NCI-H128 (cell line): ENCODE measurements around the gene WNT3.
"Not testable (repeated sequence)": the region's sequence is repeated elsewhere in the genome, so short reads cannot be mapped to it uniquely, and the experiment has no call there.

Experiments used
- DNase-seq: peaks from one replicate; lab custom pipeline; 2025; ENCODE audit not compliant: unreplicated experiment; lab: John Stamatoyannopoulos, UW

The WNT3 gene

DNA sequence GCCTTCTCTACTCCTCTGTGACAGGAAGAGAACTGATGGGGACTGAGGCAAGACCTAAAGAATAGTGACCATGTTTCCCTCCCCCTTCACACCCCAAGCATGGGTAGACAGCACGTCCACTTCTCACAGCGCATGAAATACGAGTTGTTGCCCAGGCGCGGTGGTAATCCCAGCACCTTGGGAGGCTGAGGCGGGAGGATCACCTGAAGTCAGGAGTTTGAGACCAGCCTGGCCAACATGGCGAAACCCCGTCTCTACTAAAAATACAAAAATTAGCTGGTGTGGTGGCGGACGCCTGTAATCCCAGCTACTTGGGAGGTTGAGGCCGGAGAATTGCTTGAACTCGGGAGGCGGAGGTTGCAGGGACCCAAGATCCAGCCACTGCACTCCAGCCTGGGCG, 49.6 kb downstream of the WNT3 start:
- DNase-seq = not testable (repeated sequence)

DNA sequence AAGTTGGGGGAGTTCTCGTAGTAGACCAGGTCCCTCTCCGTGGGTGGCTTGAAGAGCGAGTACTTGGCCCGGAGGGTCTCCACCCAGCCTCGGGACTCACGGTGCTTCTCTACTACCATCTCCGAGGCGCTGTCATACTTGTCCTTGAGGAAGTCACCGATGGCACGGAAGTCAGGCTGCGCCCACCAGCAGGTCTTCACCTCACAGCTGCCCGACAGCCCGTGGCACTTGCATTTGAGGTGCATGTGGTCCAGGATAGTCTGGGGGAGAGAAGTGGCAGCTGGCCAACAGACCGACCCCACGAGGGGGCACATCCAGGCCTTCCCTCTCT, 50.0 kb downstream of the WNT3 start:
- DNase-seq = no peak

DNA sequence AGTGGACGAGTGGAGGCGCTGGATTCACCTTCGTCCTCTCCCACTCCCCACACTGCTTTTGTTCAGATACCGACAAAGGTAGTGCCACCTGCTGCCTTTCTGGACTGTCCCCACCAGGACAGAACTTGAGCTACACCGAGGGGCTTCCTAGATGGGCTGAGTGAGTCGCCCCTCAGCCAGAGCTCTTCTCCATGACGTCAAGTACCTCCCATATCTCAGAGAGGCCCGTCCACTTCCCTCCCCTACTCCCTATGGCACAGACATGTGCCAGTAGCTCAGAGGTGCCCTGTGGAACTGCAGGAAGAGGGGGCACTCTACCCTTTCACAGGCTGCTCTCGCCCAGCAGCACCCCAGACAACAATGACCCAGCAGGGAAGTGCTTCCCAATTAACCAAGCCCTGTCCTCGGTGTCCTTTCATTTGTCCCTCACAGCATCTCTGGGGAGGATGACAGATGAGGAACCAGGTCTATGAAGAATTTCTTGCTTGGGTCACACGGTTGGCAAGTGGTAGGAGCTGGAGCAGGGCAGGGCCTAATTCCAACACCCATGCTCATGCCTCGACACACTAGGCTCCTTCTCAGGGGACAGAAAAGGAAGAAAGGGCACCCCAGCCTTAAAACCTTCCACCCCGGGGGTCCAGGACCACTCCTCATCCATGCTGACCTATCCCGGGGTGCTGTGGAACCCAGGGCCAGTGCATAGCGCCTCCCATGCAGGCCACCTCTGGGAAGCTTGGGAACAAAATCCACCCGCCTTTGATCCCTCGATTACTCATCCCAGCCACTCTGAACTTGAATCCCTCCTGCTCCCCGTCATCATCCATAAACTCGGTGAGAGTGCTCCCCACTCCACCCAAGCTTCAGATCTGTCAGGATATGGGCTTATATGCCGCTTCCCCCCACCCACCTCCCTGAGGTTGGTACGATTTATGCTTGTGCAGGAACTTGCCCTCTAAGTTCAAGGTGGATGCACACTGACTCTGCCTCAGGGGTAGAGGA, 51.7 kb downstream of the WNT3 start:
- no peak for DNase-seq

DNA sequence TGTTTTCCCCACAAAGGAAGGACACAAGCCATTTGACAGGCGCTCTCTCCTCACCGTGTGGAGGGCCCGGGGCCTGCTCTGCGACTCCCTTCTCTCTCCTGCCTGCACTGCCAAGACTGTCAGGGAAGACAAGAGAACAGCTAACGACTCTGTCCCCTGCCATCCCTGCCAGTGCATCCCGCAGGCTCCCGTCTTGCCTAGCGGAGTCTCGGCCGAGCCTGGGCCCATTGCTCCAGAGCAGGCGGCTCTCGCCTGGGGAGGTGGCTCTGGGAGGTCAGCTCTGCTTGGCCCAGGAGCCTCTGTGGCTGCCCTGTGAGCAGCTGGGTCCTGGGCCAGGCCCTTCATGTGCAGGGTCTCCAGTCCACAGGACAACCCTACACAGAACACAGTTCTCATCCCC, 53.0 kb downstream of the WNT3 start:
- DNase-seq = no peak

DNA sequence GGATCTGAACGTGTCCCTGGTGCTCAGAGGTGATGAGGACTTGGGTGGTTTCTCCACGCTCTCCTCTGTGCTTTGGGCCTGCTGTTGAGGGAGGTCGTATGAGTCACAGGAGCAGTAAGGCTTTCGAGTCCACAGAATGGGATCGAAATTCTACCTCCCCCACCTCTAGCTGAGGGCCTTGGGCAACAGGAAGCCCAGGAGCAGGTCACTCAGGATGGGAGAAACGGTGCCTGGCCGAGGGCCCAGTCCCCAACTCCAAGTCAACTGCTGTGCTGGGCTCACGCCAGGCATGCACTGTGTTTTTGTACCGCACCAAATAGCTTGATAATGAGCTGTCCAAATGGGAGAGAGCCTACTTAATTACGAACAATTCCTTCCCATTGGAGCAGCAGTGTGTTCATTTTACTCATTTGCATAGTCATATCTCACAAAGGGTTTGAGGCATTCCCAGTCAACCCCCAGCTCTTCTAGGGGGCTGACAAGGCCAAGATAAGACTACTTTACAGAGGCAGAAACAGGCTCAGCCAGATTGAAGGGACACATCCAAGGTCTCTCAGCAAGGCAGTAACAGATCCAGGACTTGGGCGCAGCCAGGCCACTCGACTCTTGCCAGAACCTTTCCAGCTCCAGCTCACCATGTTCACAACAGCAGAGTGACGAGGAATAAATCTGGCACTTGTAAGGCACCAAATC, 53.6 kb downstream of the WNT3 start:
- DNase-seq = no peak

DNA sequence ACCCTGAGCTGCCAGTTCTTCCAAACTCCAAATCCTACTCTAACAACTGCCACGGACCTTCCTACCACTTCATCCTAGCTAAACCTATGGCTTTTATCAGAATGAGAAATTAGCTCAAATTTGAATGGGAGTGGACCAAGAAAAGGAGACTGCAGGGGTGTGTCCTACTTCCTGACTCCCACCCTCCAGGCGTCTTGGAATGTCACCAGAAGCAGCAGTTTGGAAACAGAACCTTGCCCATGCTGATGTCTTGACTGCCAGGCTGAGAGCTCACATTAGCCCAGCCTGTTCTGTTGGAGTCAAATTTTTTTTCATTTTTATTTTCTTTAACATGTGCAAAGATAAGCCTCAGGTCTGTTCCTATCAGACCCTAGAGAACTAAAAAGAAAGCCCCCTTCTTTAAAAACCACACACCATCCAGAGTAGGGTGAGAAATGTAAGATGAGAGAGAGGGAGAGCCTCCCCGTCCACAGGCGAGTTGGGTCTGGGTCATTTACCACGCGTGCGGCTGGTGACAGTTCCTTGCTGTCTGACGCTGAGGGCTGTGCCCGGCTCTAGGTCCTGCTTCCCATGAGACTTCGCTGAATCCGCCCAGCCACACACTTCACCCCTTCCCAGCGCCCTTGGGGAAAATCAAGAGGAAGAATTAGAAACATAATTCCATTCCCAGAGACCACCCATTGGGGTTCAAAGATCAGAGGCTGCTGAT, 54.3 kb downstream of the WNT3 start:
- no peak for DNase-seq

DNA sequence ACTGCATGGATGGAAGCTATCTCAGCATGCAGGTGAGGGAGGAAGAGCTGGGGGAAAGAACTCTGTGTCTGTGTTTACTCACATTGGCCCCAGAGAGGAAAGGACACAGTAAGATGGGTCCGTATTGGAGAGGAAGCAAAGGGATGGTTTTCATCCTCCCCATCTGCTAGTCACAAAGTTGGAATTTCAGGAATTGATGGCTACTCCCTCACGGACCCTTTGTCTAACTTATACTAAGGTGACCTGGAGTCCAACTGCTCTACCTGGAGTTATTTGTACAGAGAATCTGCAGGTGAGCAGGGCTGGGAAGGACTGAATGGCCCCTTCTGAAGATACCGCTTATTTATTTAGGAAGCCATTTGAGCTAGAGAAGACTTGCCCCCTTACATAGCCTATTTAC, 55.1 kb downstream of the WNT3 start:
- DNase-seq = no peak

DNA sequence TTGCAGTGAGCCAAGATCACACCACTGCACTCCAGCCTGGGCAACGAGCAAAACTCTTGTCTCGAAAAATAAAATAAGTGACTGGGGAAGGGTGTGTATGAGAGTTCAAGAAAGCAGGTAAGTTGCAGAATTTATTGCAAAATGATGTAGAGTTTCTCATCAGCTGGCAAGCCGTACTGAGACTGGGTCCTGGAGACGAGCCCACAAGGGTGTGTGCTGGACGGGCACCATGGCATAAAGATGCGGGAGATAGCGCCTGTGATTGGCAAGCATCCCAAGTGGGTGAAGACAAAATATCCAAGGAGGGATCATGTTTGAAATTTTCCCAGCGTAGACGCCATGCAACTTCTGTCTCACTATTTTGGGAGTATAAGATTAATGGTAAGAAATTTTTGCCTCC, 59.4 kb downstream of the WNT3 start:
- no peak for DNase-seq

DNA sequence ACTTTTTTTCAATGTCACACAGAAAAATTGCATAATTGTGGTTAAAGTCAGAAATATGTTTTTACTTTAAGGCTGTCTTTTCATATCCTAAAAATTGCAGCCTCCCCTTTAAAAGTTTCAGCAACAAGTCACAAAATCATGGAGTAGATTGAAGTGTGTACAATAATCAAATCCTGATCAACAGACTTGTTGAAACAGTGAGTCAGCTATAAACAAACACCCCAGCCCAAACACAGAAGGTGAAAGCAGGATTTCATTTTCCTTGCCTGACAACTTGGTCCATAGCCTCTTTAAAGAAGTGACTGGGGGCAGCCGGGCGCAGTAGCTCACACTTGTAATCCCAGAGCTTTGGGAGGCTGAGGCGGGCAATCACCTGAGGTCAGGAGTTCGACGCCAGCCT, 59.9 kb downstream of the WNT3 start:
- no peak for DNase-seq

DNA sequence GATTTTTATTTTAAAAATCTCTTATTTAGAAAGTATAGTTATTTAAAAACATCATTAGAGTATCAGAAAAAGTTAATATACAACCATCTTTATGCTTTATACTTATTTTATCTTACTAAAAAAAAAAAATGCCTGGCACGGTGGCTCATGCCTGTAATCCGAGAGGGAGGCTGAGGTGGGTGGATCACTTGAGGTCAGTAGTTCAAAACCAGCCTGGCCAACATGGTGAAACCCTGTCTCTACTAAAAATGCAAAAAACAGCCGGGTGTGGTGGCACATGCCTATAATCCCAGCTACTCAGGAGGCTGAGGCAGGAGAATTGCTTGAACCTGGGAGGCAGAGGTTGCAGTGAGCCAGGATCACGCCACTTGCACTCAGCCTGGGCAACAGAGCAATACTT, 60.9 kb downstream of the WNT3 start:
- DNase-seq = not testable (repeated sequence)

DNA sequence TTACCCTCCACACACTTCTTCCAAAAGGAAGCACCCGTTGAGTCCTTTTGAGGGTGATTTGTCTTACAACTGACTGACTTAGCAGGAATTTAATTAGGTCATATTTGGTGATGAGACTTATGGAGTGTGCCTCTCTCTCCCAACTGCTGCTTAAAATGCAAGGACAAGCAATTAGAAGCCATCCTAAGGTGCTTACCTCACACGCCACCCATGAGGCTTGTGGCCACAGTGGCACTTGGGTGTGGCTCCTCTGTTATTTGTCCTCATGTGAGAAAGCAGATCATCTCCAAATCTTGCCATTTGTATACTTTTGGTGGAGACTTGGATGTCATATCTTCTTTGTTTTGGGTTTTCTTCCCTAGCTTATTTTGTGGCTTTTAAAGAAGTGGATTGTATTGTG, 61.6 kb downstream of the WNT3 start:
- DNase-seq = no peak

DNA sequence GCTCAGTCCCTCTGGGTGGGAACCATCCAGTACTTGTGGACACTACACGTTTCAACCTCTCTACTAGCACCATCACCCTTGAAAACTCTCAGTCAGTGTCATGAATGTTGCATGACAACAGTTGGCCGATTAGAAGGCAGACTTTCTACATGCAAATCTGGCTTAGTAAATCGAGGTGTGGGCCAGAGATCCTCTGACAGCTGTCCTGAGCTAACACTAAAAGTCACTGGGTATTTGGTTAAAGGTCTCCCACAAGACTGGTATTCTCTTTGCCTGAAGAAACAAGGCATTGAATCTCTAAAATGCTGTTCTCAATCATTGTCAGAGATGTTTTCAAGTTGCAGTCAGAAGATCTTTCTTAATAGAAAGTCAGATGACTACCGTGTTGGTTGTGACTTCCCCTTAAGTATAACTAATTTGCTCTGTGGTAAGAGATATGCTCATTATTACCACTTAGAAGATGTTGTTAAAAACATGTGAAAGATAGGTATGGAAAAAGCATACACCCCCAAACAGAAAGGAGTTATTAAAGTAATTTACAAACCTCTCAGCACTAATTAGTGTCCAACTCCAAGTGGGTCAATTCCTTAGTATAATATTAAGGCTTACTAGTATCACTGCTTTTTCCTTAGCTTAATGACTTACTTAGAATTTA, 62.3 kb downstream of the WNT3 start:
- DNase-seq = no peak

DNA sequence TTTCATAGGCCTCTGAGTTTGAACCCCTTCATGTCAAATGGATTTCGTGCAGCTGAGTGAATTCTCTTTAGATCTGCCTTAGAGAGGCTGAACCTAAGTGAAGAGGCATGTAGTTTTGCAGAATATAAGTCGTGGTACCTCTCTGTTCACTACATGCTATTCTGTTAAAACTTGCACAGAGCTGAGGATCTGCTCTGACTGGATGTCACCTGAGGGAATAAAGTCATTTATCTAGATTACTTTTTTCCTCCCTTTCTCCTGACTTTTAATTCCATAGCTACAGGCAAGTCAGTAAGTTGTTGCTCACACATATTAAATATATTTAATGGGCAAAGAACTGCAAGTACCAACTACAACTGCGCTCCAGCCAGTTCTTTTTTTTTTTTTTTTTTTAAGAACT, 64.7 kb downstream of the WNT3 start:
- DNase-seq = no peak

DNA sequence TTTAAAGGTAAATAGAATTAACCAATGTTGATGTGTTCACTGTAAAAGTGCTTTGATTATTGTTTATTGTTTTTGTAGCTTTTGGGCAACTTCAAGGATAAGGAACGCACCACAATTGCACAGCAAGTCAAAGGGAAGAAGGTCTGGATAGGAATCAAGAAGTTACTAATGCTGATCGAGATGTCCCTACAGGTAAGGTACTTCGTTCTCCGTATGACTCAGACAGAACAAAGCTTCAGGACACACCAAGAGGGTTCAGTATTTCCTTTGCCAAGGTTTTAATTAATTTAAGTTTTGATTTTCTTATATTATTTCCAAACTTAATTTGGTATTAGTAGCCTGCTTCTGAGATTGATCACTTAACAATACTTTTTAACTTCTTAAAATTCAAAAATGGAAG, 67.1 kb downstream of the WNT3 start:
- DNase-seq = no peak

DNA sequence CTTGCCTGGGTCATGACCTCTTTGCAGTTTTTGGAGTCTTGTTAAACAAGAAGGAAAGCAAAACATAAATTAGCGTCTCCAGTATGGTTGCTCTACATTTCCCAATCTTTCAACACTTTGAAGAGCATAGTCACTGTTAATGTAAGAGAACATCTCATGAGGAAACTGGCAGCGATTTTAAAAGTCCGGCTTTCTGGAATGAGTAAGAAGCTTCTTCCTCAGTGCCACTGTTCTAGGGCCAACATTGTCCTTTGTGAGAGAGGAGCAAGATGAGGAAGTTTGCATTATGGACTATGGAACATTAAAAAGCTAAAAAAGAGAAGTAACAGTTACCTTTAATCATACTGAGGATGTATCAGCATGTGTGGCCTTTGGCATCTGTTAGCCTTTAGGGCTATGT, 73.1 kb downstream of the WNT3 start:
- no peak for DNase-seq

DNA sequence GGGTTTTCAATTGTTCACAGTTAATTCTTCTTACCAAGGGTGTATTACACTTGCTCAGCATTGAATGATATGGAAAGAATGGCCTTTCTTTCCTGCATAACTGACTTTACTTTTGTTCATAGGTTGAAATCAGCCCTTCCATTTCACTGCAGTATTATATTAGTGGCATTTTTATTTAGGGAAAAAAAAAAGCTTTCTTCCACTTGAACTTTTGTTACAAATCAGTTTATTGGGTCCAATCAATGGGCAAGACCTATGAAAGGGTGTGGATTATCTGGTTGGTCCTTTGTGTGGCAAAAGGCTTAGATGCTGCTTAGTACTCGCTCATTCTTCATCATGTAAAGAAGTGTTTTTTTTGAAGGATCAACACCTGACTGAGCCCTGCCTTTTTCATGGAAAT, 74.1 kb downstream of the WNT3 start:
- DNase-seq = no peak

DNA sequence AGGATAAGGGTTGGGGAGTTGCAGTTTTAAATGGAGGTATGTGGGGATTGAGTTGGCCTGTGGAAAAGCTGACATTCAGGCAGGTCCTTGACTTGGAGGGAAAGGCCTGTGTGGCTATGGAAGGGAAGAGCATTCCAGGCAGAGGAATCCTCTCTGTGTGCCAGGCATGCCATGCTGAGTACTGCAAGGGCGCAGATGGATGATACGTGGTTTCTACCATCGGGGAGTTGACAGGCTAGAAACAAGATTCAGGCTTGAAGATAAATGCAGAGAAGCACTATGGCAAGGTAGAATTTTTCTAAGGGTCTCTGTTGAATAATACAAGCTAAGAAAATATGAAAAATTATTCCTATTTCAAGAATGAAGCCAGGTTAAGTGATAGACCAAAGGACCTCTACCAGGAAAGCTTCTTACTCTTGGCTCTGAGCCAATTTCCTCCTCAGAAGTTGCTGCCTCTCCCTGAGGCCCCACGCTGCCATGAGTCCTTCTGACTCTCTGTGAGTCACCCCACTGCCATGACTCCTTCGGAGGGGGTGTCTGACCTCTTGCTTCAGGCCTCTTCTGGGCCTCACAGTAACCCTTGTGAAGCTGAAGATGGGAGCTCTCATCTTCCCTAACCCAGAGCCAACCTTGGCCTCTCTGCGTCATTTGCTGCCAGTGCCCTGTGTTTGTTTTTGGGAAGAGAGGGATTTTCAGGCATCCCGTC, 75.8 kb downstream of the WNT3 start:
- no peak for DNase-seq

DNA sequence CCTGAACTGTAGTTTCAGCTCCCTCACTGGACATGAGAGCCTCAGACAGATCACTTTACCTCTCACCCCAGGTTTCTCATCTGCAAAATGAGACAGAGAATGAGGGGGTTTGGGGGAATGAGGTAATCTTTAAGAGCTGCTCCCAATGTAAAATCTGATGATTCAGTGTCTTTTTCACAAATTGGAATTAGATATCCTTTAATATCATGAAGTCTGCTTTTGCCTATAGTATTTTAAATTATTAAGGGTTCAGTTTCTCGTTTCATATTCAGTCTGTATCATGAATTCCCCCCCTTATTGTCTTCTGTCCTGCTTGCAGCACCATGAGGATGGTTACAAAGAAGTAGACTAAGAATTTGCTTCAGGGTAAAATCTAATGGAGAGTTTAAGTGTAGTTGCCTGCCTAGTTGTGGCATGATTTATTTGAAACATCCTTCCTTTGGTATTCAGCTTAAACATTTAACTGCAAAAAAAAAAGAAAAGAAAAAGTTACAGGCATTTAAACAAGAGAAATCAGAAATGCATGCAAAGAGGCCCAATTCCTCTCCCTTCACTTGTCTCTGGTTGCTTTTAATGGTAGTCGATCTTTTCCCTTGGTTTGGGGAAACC, 77.3 kb downstream of the WNT3 start:
- DNase-seq = no peak

DNA sequence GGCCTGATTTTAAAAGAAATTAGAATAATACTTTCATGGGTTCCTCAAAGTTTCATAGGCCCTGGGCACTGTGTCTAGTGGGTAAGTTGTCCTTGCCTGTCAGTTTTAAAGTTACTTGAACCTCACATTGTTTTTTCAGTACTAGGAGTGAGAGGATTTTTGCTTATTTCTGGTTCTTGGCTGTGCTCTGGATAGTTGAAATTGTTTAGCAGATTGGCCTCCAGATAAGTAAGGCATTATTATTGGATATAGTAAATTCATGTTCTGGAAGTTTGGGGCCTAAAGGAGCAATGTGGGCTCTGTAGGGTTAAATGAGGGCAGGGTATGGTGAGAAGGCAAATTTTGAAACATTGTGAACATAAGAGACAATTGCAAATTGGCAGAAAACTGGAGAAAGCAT, 78.5 kb downstream of the WNT3 start:
- DNase-seq = no peak

DNA sequence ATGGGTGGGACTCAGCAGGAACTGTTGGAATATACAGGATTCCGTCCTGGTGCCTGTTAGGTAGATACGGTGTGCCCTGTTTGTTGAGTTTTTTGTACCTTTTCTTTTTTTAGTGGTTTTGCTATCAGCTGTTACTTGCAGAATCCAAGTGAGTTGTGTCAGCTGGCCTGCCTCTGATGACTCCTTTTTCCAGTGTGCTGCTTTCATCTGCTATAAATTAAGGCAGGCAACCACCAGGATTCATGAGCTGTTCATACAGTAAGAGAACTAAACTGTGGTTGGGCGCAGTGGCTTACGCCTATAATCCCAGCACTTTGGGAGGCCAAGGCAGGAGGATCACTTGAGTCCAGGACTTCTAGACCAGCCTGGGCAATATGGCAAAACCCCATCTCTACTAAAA, 79.9 kb downstream of the WNT3 start:
- no peak for DNase-seq
